MM.1S (cell line): ENCODE data around the gene OPRL1.

Source experiments
- DNase-seq: peaks from one replicate; pipeline ENCODE4 v3.0.0-alpha.2; 2015
- H2AFZ ChIP-seq: fragments of 300-600 bp; sonication (generic); 2 replicates; pipeline ENCODE4 v1.6.0; 2016; ENCODE audit warnings: antibody characterized with exemption, low read length
- H3F3A ChIP-seq: fragments of 300-600 bp; sonication (generic); 2 replicates; pipeline ENCODE4 v1.6.1; 2016; ENCODE audit warnings: mild to moderate bottlenecking, antibody characterized with exemption, low read length, moderate library complexity, mixed read lengths; ENCODE audit not compliant: insufficient read depth
- H3K27ac ChIP-seq: fragments of 300-600 bp; sonication (generic); 2 replicates; pipeline ENCODE4 v1.5.1; 2016; ENCODE audit warnings: mild to moderate bottlenecking, low read length
- H3K27me3 ChIP-seq: fragments of 300-600 bp; sonication (generic); replicated peaks from 2 replicates; pipeline ENCODE4 v1.6.0; 2016; ENCODE audit warnings: low read length; ENCODE audit not compliant: insufficient read depth
- H3K36me3 ChIP-seq: fragments of 300-600 bp; sonication (generic); replicated peaks from 2 replicates; pipeline ENCODE4 v1.6.1; 2016; ENCODE audit warnings: mild to moderate bottlenecking, low read length, mixed read lengths; ENCODE audit not compliant: insufficient read depth
- H3K4me1 ChIP-seq: fragments of 300-600 bp; sonication (generic); 2 replicates; pipeline ENCODE4 v1.6.1; 2016; ENCODE audit warnings: low read length, mixed read lengths
- H3K4me2 ChIP-seq: fragments of 300-600 bp; sonication (generic); 2 replicates; pipeline ENCODE4 v1.6.0; 2016; ENCODE audit warnings: low read depth, low read length
- H3K4me3 ChIP-seq: fragments of 300-600 bp; sonication (generic); 2 replicates; pipeline ENCODE4 v1.5.1; 2016; ENCODE audit warnings: low read length, mixed read lengths
- H3K79me2 ChIP-seq: fragments of 300-600 bp; sonication (generic); 2 replicates; pipeline ENCODE4 v1.6.1; 2016; ENCODE audit warnings: mixed run types, low read length, mixed read lengths
- H3K9ac ChIP-seq: fragments of 300-600 bp; sonication (generic); 2 replicates; pipeline ENCODE4 v1.6.1; 2016; ENCODE audit warnings: low read length, mixed read lengths
- H3K9me2 ChIP-seq: fragments of 300-600 bp; sonication (generic); replicated peaks from 2 replicates; pipeline ENCODE4 v1.6.1; 2016; ENCODE audit warnings: mild to moderate bottlenecking, low read length, mixed read lengths; ENCODE audit not compliant: insufficient read depth
- H3K9me3 ChIP-seq: fragments of 300-600 bp; sonication (generic); replicated peaks from 2 replicates; pipeline ENCODE4 v1.6.1; 2016; ENCODE audit warnings: mild to moderate bottlenecking, low read length, mixed read lengths; ENCODE audit not compliant: insufficient read depth
- H4K20me1 ChIP-seq: fragments of 300-600 bp; sonication (generic); 2 replicates; pipeline ENCODE4 v1.6.1; 2016; ENCODE audit warnings: mild to moderate bottlenecking, low read length, moderate library complexity, mixed read lengths; ENCODE audit not compliant: insufficient read depth
- EZH2 ChIP-seq: fragments of 300-600 bp; sonication (generic); optimal IDR thresholded peaks from 2 replicates; pipeline ENCODE3; 2017; ENCODE audit warnings: low read depth, mild to moderate bottlenecking, antibody characterized with exemption, low read length, mixed read lengths
- EZH2phosphoT487 ChIP-seq: fragments of 300-600 bp; sonication (generic); IDR thresholded peaks from 2 replicates; pipeline ENCODE4 v1.6.1; 2018; ENCODE audit warnings: antibody characterized with exemption, low read length
- TF ChIP-seq, protein P1 (sequence below): fragments of 300-600 bp; sonication (generic); IDR thresholded peaks from 2 replicates; pipeline ENCODE4 v1.5.1; 2016; ENCODE audit warnings: antibody characterized with exemption, low read length, mixed read lengths

The OPRL1 gene

GRCh38 chr20:64067005-64067632, 12.8 kb upstream of the OPRL1 start:
- no peak overlapping the region for H3K9ac ChIP-seq

GRCh38 chr20:64067733-64068307, 12.1 kb upstream of the OPRL1 start:
- Histone ChIP-seq H3K36me3 (no peaks in the 10 kb centered on the region), H3K27me3 (no peaks in the 10 kb centered on the region), H3K4me3 (no peak overlapping the region), H3K4me2 (no peak overlapping the region), H3K27ac (no peak overlapping the region), H3K9ac (no peak overlapping the region), H3K9me2 (no peaks in the 10 kb centered on the region), H3K79me2 (no peaks in the 10 kb centered on the region), H2AFZ (no peak overlapping the region), H3K4me1 (peaks cover 32% of the 10 kb centered on the region), H3F3A (peaks cover 11% of the 10 kb centered on the region), H4K20me1 (no peaks in the 10 kb centered on the region), H3K9me3 (no peaks in the 10 kb centered on the region)
- DNase-seq, result no peak
- TF ChIP-seq EZH2 (no peak), EZH2phosphoT487 (no peak)
- TF ChIP-seq, protein P1, sequence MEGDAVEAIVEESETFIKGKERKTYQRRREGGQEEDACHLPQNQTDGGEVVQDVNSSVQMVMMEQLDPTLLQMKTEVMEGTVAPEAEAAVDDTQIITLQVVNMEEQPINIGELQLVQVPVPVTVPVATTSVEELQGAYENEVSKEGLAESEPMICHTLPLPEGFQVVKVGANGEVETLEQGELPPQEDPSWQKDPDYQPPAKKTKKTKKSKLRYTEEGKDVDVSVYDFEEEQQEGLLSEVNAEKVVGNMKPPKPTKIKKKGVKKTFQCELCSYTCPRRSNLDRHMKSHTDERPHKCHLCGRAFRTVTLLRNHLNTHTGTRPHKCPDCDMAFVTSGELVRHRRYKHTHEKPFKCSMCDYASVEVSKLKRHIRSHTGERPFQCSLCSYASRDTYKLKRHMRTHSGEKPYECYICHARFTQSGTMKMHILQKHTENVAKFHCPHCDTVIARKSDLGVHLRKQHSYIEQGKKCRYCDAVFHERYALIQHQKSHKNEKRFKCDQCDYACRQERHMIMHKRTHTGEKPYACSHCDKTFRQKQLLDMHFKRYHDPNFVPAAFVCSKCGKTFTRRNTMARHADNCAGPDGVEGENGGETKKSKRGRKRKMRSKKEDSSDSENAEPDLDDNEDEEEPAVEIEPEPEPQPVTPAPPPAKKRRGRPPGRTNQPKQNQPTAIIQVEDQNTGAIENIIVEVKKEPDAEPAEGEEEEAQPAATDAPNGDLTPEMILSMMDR, result no peak

More at GRCh38 chr20:64067005-64067632, 12.8 kb upstream of the OPRL1 start:
- H3K79me2 ChIP-seq, result no peaks in the 10 kb centered on the region
- peaks cover 11% of the 10 kb centered on the region for H3F3A ChIP-seq
- no peak overlapping the region for H3K27ac ChIP-seq
- no peak overlapping the region for H3K4me3 ChIP-seq
- H3K9me2 ChIP-seq, result no peaks in the 10 kb centered on the region
- H3K9me3 ChIP-seq, result no peaks in the 10 kb centered on the region
- H3K4me1 ChIP-seq, result peaks cover 37% of the 10 kb centered on the region
- H2AFZ ChIP-seq, result no peak overlapping the region
- H3K36me3 ChIP-seq, result no peaks in the 10 kb centered on the region
- H4K20me1 ChIP-seq, result no peaks in the 10 kb centered on the region
- H3K27me3 ChIP-seq, result no peaks in the 10 kb centered on the region
- TF ChIP-seq EZH2phosphoT487 (no peak), EZH2 (no peak)
- TF ChIP-seq, protein P1, result no peak
- no peak for DNase-seq
- H3K4me2 ChIP-seq, result peak overlapping the region; percentile 77

DNA sequence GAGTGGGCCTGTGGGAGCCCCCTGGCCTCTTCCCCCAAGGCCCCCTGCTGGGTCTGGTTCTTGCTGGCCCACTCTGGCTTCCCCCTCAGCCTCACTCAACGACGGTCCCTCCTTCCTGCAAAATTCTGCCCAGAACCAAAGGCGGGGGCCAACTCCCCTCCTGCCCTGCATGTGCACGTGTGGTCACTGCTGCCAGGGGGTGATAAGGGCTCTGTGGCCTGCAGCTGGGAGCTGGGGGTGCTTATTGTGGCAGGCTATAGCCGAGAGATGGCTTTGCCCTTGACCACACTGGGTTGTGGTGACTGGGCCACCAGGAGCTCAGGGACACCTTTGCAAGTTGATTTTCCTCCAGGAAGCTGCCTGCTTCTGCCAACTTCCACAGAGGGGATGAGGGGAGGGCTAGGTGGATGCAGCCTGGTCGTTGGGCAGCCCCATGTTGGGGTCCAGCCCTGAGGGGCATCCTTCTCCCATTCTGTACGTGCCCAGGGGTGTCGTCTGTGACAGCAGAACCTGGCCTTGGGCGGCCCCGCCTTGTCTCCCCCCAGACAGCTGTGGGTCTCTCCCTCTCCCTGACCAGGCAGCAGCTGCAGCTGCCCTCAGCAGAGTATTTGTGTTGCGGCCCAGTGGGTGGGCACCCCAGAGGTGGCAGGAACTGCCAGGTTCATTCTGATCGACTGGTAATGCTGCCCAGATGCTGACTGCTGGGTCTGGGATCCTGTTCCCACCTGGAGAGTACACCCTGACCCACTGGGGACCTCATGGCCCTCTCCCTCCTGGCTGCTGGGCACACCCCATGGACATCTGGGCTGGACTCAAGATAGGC, 11.3 kb upstream of the OPRL1 start:
- Histone ChIP-seq H2AFZ (no peak overlapping the region), H3K36me3 (no peaks in the 10 kb centered on the region), H3K4me1 (peaks cover 32% of the 10 kb centered on the region), H4K20me1 (no peaks in the 10 kb centered on the region), H3K79me2 (no peaks in the 10 kb centered on the region), H3K27me3 (no peaks in the 10 kb centered on the region), H3K4me2 (no peak overlapping the region), H3F3A (peaks cover 11% of the 10 kb centered on the region), H3K9me2 (no peaks in the 10 kb centered on the region), H3K27ac (no peak overlapping the region), H3K9me3 (no peaks in the 10 kb centered on the region), H3K9ac (no peak overlapping the region), H3K4me3 (no peak overlapping the region)
- TF ChIP-seq, protein P1, result no peak
- no peak for TF ChIP-seq EZH2
- no peak for TF ChIP-seq EZH2phosphoT487
- no peak for DNase-seq
